GM04503 (cell line): ENCODE results near the gene C20orf202.
"Not testable (repeated sequence)": the region's sequence is repeated elsewhere in the genome, so short reads cannot be mapped to it uniquely, and the experiment has no call there.

Experiments
- DNase-seq: peaks from one replicate; pipeline ENCODE4 v3.0.0-alpha.2; 2012; ENCODE audit warnings: low read depth

Gene C20orf202

GRCh38 chr20:1247689-1248088 is 44.4 kb downstream of the C20orf202 start:
- no peak for DNase-seq

DNA sequence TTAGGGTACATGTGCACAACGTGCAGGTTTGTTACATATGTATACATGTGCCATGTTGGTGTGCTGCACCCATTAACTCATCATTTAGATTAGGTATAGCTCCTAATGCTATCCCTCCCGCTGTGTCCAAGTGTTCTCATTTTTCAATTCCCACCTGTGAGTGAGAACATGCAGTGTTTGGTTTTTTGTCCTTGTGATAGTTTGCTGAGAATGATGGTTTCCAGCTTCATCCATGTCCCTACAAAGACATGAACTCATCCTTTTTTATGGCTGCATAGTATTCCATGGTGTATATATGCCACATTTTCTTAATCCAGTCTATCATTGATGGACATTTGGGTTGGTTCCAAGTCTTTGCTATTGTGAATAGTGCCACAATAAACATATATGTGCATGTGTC is 47.0 kb downstream of the C20orf202 start:
- not testable (repeated sequence) for DNase-seq

DNA sequence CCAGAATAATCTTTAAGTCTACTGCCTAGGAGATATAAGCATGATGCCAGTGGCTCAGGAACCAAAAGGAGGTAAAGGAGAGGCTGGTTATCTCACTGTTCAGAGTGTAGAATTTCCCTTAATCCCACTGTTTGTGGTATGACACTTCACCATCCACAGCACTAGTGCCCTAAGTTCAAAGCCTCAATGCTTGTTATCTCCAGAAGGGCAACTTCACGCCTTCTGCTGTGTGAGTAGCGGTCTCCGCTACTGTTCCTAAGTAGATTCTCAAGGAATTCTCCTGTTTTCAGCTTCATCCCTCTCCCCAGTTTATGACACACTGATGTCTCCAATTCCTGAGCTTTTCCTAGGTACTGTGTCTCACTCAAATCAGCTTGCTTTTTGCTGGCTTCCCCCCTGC is 49.2 kb downstream of the C20orf202 start:
- DNase-seq = no peak

- no peak for DNase-seq
Observed at GRCh38 chr20:1254254-1254653, 51.0 kb downstream of the C20orf202 start.

- DNase-seq = no peak
Observed at GRCh38 chr20:1255675-1256074, 52.4 kb downstream of the C20orf202 start.
